Effector memory CD8-positive, alpha-beta T cell (primary cell): ENCODE data around the gene RUSC2.
"Not testable (repeated sequence)": the region's sequence is repeated elsewhere in the genome, so short reads cannot be mapped to it uniquely, and the experiment has no call there.

ENCODE experiments used
- ATAC-seq: fragments of 150-1000 bp; cut with Tn5 transposase; replicated peaks from 2 replicates; pipeline ENCODE4 v1.10.0; 2021; ENCODE audit warnings: mild to moderate bottlenecking, moderate library complexity
- DNase-seq, 3 experiments: peaks; one replicate each; pipeline ENCODE4 v3.0.0; 2021
- H3K27ac Mint-ChIP-seq, 2 donors: one replicate each; pipeline ENCODE4 v1.8.0; 2022; ENCODE audit warnings: mild to moderate bottlenecking in 2 of 2, mixed read lengths in 2 of 2, moderate library complexity in 2 of 2
- H3K27me3 Mint-ChIP-seq, 2 donors: one replicate each; pipeline ENCODE4 v1.8.0; 2022; ENCODE audit warnings: mixed read lengths in 2 of 2
- H3K36me3 Mint-ChIP-seq: one replicate; pipeline ENCODE4 v1.8.0; 2022; ENCODE audit warnings: mild to moderate bottlenecking, moderate library complexity, mixed read lengths; ENCODE audit not compliant: insufficient read depth
- H3K4me1 Mint-ChIP-seq, 2 donors: one replicate each; pipeline ENCODE4 v1.8.0; 2022; ENCODE audit warnings: low read depth in 2 of 2, mixed read lengths in 2 of 2
- H3K4me3 Mint-ChIP-seq, 2 donors: one replicate each; pipeline ENCODE4 v1.8.0; 2022; ENCODE audit warnings: mild to moderate bottlenecking in 2 of 2, mixed read lengths in 2 of 2, moderate library complexity in 2 of 2
- H3K9me3 Mint-ChIP-seq, 2 donors: one replicate each; pipeline ENCODE4 v1.8.0; 2022; ENCODE audit warnings: mixed read lengths in 2 of 2

Gene RUSC2

DNA sequence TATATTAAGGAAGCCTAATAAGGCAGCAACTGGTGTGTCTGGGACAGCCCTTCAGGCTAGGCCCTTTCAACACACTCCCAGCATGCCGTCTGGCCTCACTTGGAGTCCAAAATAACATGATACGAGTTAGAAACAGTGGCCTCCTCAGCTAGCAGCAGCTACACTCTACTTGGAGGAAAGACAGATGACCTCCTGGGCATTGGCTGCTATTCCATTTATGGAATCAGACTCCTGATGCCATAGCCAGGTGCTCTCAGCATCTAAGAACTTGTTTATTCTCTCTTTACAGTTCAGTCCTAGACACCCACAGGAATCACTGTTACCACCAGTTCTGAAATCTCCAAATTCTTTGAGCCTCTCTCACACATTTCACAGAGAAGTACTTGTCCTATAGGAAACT is 31.8 kb downstream of the RUSC2 start:
- H3K4me1 Mint-ChIP-seq: no peaks in the 10 kb centered on the region
- ATAC-seq: no peak
- DNase-seq: no peak
- H3K36me3 Mint-ChIP-seq: no peaks in the 10 kb centered on the region
- no peak overlapping the region for H3K27ac Mint-ChIP-seq
- H3K4me3 Mint-ChIP-seq: no peak overlapping the region
- no peaks in the 10 kb centered on the region for H3K27me3 Mint-ChIP-seq
- no peaks in the 10 kb centered on the region for H3K9me3 Mint-ChIP-seq

DNA sequence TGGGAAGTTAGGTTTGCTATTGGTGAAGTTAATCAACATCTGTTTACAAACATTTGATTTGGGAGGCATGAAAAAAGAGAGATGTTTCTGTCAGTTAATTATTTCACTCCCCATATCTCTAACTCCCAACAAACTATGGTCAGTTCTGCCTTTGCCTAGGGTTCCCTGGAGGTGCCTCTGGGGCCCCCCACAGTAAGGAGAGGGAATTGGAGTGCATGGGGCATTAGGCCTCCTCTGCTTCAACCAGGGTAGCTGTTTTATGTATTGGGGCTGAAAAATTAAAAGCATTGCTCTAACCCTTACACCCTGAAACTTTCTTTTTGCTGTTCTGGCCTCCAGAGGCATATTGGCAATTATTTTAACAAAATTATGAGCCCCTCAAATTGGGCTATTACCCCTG is 32.3 kb downstream of the RUSC2 start:
- Mint-ChIP-seq H3K4me3 (no peak overlapping the region), H3K9me3 (no peaks in the 10 kb centered on the region), H3K27ac (no peak overlapping the region), H3K36me3 (no peaks in the 10 kb centered on the region), H3K4me1 (no peaks in the 10 kb centered on the region), H3K27me3 (no peaks in the 10 kb centered on the region)
- ATAC-seq (no peak), DNase-seq (no peak)

- Mint-ChIP-seq H3K9me3 (no peaks in the 10 kb centered on the region), H3K36me3 (no peaks in the 10 kb centered on the region), H3K27me3 (no peaks in the 10 kb centered on the region), H3K27ac (no peak overlapping the region), H3K4me3 (no peak overlapping the region), H3K4me1 (no peaks in the 10 kb centered on the region)
- DNase-seq (no peak), ATAC-seq (no peak)
These were observed 32.8 kb downstream of the RUSC2 start for GRCh38 chr9:35522700-35523099.

DNA sequence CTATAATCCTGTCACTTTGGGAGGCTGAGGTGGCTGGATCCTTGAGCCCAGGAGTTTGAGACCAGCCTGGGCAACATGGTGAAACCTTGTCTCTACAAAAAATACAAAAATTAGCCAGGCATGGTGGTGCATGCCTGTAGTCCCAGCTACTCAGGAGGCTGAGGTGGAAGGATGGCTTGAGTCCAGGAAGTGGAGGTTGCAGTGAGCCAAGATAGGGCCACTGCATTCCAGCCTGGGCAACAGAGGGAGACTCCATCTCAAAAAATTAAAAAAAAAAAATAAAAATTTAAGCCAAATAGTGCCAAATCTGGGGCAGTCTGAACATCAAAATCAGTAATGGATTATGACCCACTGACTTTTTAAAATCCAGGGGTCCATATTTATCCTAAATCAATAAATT is 33.6 kb downstream of the RUSC2 start:
- H3K36me3 Mint-ChIP-seq, H3K4me3 Mint-ChIP-seq, H3K27me3 Mint-ChIP-seq, H3K9me3 Mint-ChIP-seq, DNase-seq, H3K4me1 Mint-ChIP-seq, ATAC-seq, H3K27ac Mint-ChIP-seq: not testable (repeated sequence)

- Mint-ChIP-seq H3K9me3 (no peaks in the 10 kb centered on the region), H3K27me3 (peaks cover 0 to under 1% of the 10 kb centered on the region in 2 donors), H3K27ac (peak overlapping the region in 1 of 2 donors; percentile 9), H3K36me3 (no peaks in the 10 kb centered on the region), H3K4me3 (no peak overlapping the region), H3K4me1 (no peaks in the 10 kb centered on the region)
- no peak for ATAC-seq
- no peak for DNase-seq
These were observed 36.3 kb downstream of the RUSC2 start for GRCh38 chr9:35526087-35526801.

GRCh38 chr9:35529161-35529823 is 39.4 kb downstream of the RUSC2 start:
- DNase-seq (no peak), ATAC-seq (no peak)
- H3K36me3 Mint-ChIP-seq: no peaks in the 10 kb centered on the region

DNA sequence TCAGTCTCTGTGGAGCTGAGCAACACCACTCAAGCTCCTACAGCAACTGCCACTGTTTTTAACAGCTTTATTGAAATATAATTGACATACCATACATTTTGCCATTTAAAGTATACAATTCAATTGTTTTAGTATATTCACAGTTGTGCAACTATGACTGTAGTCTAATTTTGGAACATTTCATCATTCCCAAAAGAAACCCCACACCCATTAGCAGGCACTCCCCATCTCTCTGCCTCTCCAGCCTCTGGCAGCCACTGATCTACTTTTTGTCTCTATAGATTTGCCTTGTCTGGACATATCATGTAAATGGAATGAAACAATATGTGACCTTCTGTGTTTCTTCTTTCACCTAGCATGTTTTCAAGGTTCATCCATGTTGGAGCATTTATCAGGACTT is 43.5 kb downstream of the RUSC2 start:
- H3K4me3 Mint-ChIP-seq: no peak overlapping the region
- H3K9me3 Mint-ChIP-seq: no peaks in the 10 kb centered on the region
- H3K27ac Mint-ChIP-seq: no peak overlapping the region
- ATAC-seq (no peak), DNase-seq (no peak)
- H3K27me3 Mint-ChIP-seq: peaks cover 15 to 25% of the 10 kb centered on the region in 2 donors
- H3K4me1 Mint-ChIP-seq: no peaks in the 10 kb centered on the region
- H3K36me3 Mint-ChIP-seq: no peaks in the 10 kb centered on the region

More at GRCh38 chr9:35529161-35529823, 39.4 kb downstream of the RUSC2 start:
- peaks cover 0 to 4% of the 10 kb centered on the region in 2 donors for H3K27me3 Mint-ChIP-seq
- no peak overlapping the region for H3K4me3 Mint-ChIP-seq
- H3K9me3 Mint-ChIP-seq: no peaks in the 10 kb centered on the region
- no peak overlapping the region for H3K27ac Mint-ChIP-seq
- no peaks in the 10 kb centered on the region for H3K4me1 Mint-ChIP-seq

DNA sequence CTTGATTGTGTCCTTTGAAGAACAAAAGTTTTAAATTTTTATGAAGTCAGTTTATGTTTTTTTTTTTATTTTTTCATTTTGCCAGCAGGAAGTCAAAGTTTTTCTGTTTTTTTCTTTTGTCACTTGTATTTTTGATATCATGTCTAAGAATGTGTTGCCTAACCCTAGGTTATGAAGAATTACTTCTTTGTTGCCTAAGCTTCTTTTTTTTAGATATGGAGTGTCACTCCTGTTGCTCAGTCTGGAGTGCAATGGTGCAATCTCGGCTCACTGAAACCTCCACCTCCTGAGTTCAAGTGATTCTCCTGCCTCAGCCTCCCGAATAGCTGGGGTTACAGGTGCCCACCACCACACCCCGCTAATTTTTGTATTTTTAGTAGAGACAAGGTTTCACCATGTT is 45.0 kb downstream of the RUSC2 start:
- H3K9me3 Mint-ChIP-seq: not testable (repeated sequence)
- H3K27me3 Mint-ChIP-seq: peaks cover 31 to 38% of the 10 kb centered on the region in 2 donors

DNA sequence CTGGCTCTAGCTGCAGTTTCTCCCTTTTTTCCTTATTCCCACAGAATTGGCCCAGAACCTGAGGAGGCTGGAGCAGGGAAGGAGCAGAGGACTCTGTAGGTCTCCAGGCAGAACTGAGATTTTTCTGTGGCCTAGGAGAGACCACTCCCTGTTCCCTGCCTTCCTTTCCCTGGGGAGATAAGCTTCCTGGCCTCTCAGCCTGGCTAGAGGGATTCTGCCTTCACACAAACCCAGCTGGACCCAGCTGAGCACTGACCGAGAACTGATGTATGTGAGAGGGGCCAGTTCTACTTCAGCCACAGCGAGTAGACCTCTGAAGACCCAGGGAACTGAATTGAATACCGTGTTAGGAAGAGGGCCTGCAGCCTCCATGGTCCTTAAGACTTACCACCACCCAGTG is 48.0 kb downstream of the RUSC2 start:
- no peak overlapping the region for H3K27ac Mint-ChIP-seq
- H3K4me3 Mint-ChIP-seq: no peak overlapping the region
- DNase-seq (no peak), ATAC-seq (no peak)
- H3K27me3 Mint-ChIP-seq: peaks cover 35 to 48% of the 10 kb centered on the region in 2 donors
- H3K4me1 Mint-ChIP-seq: peaks cover 0 to 3% of the 10 kb centered on the region in 2 donors
- H3K36me3 Mint-ChIP-seq: no peaks in the 10 kb centered on the region
- no peaks in the 10 kb centered on the region for H3K9me3 Mint-ChIP-seq

More for the DNA sequence above, 45.0 kb downstream of the RUSC2 start:
- DNase-seq, H3K4me3 Mint-ChIP-seq, H3K27ac Mint-ChIP-seq, H3K36me3 Mint-ChIP-seq, H3K4me1 Mint-ChIP-seq, ATAC-seq: not testable (repeated sequence)

DNA sequence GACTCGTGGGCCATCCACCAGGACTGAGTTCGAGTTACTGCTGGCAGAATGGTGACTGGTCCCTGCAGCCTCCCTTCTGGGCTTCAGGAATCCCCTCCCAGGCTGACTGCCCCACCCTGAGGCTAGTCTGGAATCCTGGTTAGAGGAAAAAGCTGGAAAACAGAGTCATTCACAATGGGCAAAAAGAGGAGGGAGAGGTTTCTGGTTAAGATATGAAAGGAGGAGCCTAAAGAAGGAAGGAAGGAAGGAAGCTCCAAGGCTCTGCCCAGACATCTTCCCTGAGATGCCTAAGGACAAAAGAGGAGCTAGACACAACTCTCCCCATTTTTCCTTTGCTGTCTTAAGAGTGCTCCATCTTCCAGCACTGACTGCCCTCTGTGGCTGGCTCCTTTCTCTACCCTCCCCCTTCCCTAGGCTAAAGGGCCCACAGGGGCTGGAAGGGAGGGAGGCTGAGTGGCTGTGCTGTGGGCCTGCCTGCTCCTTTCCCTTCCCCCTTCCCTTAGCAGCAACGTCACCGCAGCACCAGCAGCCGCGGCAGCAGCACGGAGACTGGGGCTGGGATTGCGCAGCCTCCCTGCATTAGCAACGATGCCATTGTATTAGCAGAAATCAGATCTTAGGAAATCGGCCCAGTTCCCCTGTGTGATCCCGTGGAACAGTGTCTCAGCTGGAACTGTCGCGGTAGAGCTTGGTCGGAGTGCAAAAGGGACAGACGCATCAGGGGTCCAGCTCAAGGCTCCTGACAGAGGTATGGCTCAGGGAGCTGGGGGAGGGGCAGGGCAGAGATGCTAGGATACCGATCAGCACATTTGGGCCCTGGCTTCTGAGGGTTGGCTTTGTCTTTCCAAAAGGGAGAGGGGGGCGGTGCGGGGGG is 48.7 kb downstream of the RUSC2 start:
- DNase-seq: no peak
- H3K4me1 Mint-ChIP-seq: peaks cover 0 to 3% of the 10 kb centered on the region in 2 donors
- H3K27ac Mint-ChIP-seq: no peak overlapping the region
- peaks cover 35 to 48% of the 10 kb centered on the region in 2 donors for H3K27me3 Mint-ChIP-seq
- H3K4me3 Mint-ChIP-seq: no peak overlapping the region
- H3K9me3 Mint-ChIP-seq: no peaks in the 10 kb centered on the region
- H3K36me3 Mint-ChIP-seq: no peaks in the 10 kb centered on the region
- no peak for ATAC-seq
